HG03342 (cell line): Measurements from ENCODE around the gene RGS2.
A peak's percentile ranks its signal among the peaks of the same experiment; 100 is the strongest.

ENCODE experiments used
- ATAC-seq: cut with Tn5 transposase; IDR thresholded peaks from one replicate; pipeline ENCODE4 v1.9.1; 2021; ENCODE audit warnings: mild to moderate bottlenecking, moderate library complexity; ENCODE audit not compliant: unreplicated experiment

RGS2 gene

DNA sequence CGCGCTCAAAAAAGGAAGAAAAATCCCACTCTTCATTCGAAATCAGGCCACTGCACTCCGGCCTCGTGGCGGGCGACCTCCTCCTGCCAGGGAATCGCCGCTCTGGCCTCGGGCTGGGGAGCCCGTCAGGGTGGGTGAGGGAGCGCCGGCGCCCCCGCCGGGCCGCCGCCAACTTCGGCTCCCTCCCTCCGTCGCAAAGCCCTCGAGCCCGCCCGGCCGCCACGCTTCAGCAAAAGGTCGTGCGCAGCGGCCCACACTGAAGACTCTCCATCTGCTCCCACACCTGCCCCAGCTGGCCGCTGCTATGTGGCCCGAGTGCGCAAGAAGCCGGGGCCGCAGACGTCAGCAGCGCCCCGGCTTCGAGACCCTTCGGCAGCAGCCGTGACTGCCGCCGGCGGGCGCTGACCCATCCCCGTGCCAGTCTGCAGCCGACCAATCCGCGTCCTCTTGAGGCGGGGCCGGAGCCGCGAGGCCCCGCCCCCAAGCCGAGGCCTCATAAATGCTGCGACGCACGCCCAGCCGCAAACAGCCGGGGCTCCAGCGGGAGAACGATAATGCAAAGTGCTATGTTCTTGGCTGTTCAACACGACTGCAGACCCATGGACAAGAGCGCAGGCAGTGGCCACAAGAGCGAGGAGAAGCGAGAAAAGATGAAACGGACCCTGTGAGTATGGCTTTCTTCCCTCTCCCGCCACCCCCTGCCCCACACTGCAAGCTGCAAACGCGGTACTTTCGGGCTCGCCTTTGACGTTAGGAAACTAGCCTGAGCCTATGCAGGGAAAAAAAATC, at the start of gene RGS2:
Gene RGS2 (plus strand): TSS at position 522 of the 789 bp plus-strand sequence. CDS start 33 bp downstream, at position 555.
- ATAC-seq = peak; percentile 93

DNA sequence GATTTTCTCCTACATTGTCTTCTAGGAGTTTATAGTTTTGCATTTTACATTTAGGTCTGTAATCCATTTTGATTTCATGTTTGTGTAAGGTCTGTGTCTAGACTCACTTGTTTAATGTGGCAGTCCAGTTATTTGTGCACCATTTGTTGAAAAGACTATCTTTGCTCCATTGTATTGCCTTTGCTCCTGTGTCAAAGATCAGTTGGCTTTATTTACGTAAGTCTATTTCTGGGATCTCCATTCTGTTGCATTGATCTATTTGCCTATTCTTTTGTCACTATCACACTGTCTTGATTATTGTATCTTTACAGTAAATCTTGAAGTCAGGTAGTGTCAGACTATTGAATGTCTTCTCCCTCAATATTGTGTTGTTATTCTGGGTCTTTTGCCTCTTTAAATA, 49.7 kb upstream of the RGS2 start:
- no peak for ATAC-seq

GRCh38 chr1:192762265-192762664, 46.6 kb upstream of the RGS2 start:
- no peak for ATAC-seq

GRCh38 chr1:192763243-192763642, 45.6 kb upstream of the RGS2 start:
- ATAC-seq = no peak

DNA sequence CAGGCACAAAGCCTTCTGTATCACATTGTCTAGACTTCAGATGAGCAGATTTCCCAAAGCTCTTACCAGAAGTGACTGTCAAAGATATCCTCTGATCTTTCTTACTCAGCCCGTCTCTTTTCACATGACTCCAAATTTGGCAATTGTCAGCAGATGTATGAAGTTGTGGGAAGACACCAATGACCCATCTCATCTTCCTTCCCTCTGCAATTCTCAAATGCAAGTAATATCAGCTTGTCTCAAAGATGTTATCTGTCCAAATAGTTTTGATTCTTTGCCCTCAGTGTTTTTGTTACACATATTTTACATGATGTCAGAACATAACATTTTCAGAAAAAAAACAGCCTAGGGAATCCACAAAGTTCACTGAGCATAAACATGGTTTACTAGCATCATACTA, 45.1 kb upstream of the RGS2 start:
- no peak for ATAC-seq

DNA sequence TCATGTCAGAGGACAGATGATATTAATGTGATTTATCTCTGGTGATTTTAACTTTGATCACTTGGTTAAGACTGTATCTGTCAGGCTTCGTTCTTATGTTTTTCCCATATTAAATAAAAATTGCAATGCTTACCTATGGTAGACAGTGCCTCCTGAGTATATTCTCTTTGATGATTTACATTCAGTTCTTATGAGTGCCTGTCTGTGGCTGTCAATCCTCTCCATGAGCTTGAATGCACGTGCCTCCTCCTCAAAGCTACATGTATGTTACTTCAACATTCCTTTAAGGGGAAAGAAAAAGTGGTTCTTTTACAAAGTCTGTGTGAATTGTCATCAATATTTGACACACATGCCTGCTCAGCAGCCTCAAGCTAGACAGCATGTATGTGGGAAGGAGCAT, 44.2 kb upstream of the RGS2 start:
- ATAC-seq = no peak

- no peak for ATAC-seq
These were observed 42.7 kb upstream of the RGS2 start for GRCh38 chr1:192766009-192766625.

GRCh38 chr1:192766876-192767275, 42.0 kb upstream of the RGS2 start:
- ATAC-seq = no peak

GRCh38 chr1:192767798-192768197, 41.0 kb upstream of the RGS2 start:
- ATAC-seq = no peak

GRCh38 chr1:192768463-192768862, 40.4 kb upstream of the RGS2 start:
- ATAC-seq = no peak

DNA sequence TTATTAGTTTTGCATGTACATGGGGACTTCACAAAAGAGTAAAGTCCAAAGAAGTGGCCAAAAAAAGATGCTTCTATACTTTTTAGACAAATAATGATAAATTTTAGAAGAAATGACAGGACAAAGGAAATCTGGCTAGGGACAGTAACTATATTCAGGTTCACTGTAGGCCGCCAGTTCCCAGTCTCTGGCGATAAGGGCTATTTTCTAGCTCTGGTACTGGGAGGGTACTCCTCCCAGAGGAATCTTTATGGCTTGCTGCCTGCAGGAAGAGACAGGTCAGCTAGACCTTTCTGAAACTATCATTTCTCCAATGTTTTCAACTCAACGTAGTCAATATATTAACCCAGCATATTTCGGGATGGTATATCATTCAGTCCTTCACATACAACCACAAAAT, 37.5 kb upstream of the RGS2 start:
- no peak for ATAC-seq

- no peak for ATAC-seq
These were observed 33.2 kb upstream of the RGS2 start for GRCh38 chr1:192775631-192776030.

DNA sequence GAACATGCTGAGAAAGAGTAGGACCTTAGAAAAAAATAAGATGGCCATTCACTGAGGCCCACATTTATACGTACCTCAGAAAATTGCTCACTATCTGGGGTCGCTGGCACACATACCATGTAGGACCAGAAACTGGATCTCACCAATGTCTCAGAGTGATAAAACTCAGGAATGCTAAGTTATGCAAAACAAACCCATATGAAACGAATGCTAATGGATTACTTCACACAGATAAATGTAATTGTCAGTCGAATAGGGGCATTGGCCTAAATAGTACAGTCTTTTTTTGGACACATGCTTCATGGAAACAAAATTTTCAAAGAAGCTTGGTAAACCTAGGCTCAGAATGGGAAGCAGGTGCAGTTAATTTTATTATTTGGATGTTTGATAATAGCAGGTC, 32.6 kb upstream of the RGS2 start:
- ATAC-seq = no peak

GRCh38 chr1:192776998-192777397, 31.8 kb upstream of the RGS2 start:
- ATAC-seq = no peak

DNA sequence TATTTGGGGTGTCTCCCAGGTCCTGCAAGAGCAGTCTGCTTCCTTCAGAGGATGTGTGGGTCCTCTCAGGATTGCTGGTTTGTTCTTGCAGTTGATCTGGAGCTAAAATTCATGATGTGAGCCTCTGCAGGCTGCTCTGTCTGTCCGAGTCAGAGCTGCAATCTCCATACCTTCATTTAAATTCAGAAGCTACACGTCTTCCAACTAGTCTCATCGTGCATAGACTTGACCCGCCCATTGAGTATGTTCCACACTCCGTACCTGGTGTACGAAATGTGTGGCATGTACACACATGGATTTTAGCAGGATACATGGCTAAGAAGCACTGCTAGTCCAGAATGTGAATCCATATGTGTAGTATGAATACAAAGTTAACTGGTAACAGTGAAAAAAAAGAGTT, 25.0 kb upstream of the RGS2 start:
- no peak for ATAC-seq

GRCh38 chr1:192784397-192784796, 24.4 kb upstream of the RGS2 start:
- ATAC-seq = no peak

GRCh38 chr1:192786576-192786975, 22.3 kb upstream of the RGS2 start:
- ATAC-seq = no peak

DNA sequence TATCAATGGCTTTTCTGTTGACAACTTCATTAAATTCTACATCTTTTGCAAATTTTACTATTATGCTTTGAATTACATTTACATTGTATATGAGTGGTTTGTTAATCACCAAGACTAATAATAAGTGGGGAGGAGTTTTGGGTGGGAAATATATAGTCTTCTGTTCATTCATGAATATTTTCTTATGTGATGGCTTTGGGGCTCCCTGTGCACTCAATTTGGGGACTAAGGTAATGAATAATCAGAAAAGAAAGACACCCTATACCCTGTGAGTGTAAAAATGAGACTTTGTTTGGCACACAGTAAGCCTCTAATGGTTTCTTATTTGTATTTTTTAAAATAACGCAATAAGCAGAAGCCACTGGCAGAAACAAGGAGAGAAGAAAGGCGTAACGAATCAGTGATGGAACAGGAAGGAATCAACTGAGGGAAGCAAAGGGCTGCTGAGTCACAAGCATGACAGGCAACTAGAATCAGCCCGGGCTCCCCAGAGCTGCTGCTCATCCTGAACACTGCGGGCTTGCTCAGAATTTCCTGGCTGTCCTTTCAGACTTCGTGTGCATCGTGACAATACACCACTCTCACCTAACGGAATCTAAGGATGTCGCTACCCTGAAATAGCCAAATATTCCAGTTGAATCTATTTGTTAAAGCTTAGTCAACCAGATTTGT, 20.8 kb upstream of the RGS2 start:
- no peak for ATAC-seq

DNA sequence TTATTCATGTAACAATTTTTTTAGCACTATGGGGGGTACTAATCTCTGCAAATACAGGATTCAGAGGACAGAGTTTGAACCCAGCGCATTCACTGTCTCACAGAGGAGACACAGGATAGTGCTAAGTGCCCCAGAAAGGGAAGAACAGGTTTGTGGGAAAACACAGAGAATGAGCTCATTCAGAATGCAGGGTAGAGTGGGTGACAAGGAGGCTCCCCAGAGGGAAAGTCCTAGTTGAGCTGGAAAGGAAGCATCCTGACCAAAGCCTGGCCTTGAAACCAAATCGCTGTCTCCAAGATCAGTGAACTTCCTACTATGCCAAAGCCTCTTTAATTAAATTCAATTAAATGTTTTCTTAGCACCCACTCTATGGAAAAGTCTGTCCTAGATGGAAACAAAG, 19.0 kb upstream of the RGS2 start:
- ATAC-seq = no peak

GRCh38 chr1:192792628-192793027, 16.2 kb upstream of the RGS2 start:
- no peak for ATAC-seq

GRCh38 chr1:192793983-192794767, 14.7 kb upstream of the RGS2 start:
- ATAC-seq = no peak

- ATAC-seq = no peak
These were observed 14.1 kb upstream of the RGS2 start for GRCh38 chr1:192794768-192795035.
